ENCODE data around the gene TTC7B. TPM values are rescaled to one million over a fixed set of nuclear protein-coding genes. Genes with fewer than 3 reads are reported as not detected.

TTC7B gene
- total and polyA plus RNA-seq, 2 of the 13 experiments (the other 11 are each of a cell fraction or from before 2014, with no cell fraction given), result 1.3 to 3.2 TPM

- no peak for TF ChIP-seq ZEB1 (IDR thresholded peaks at IDR 0.05; ENCODE audit: insufficient replicate concordance, low read depth)
- peak; percentile 31 for TF ChIP-seq ZFY (CRISPR knock-in tag; IDR thresholded peaks at IDR 0.05)
- TF ChIP-seq ZMYM3 (CRISPR knock-in tag; IDR thresholded peaks at IDR 0.05), result peak; percentile 67
- TF ChIP-seq PHF21A (CRISPR knock-in tag; IDR thresholded peaks at IDR 0.05), result peak; percentile 31; the same call in 1 of the 2 replicates
- no peak for TF ChIP-seq ZZZ3 (CRISPR knock-in tag; IDR thresholded peaks at IDR 0.05; ENCODE audit: borderline replicate concordance)
- no peak for TF ChIP-seq SOX13 (IDR thresholded peaks at IDR 0.05)
- 0 out of 4 replicates have a peak, but pooled peaks of 1 of the 2 experiments have one; percentile 9 for TF ChIP-seq SOX13 (CRISPR knock-in tag; conservative IDR thresholded peaks at IDR 0.05 in 1 of 2, IDR thresholded peaks at IDR 0.05 in 1 of 2)
- no peak for TF ChIP-seq ZSCAN29 (CRISPR knock-in tag; conservative IDR thresholded peaks at IDR 0.05)
- 0 out of 2 replicates have a peak, but pooled peaks have one; percentile 20 for TF ChIP-seq KDM5B (CRISPR knock-in tag; IDR thresholded peaks at IDR 0.05; ENCODE audit: borderline replicate concordance)
- no peak for TF ChIP-seq ZNF34 (CRISPR knock-in tag; IDR thresholded peaks at IDR 0.05; ENCODE audit: borderline replicate concordance)
- TF ChIP-seq ZNF207 (IDR thresholded peaks at IDR 0.05; ENCODE audit: borderline replicate concordance), result no peak
- TF ChIP-seq ZSCAN9 (CRISPR knock-in tag; IDR thresholded peaks at IDR 0.05; ENCODE audit: borderline replicate concordance), result no peak
- TF ChIP-seq, protein P1, sequence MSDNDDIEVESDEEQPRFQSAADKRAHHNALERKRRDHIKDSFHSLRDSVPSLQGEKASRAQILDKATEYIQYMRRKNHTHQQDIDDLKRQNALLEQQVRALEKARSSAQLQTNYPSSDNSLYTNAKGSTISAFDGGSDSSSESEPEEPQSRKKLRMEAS (IDR thresholded peaks at IDR 0.05), result peak; percentile 42; the same call in 1 of the 2 replicates
- peak; percentile 44; the same call in 1 of the 2 replicates for TF ChIP-seq HNF4A (CRISPR knock-in tag; IDR thresholded peaks at IDR 0.05)
- TF ChIP-seq ZBTB42 (CRISPR knock-in tag; IDR thresholded peaks at IDR 0.05), result 0 out of 2 replicates have a peak, but pooled peaks have one; percentile 10
- no peak for TF ChIP-seq MXD4 (CRISPR knock-in tag; IDR thresholded peaks at IDR 0.05)
- 0 out of 2 replicates have a peak, but pooled peaks have one; percentile 37 for TF ChIP-seq ZNF501 (CRISPR knock-in tag; IDR thresholded peaks at IDR 0.05)
- peak; percentile 39; the same call in 1 of the 2 replicates for TF ChIP-seq RARA (CRISPR knock-in tag; IDR thresholded peaks at IDR 0.05)
- no peak for TF ChIP-seq MED13 (CRISPR knock-in tag; IDR thresholded peaks at IDR 0.05)
- TF ChIP-seq, protein P2, sequence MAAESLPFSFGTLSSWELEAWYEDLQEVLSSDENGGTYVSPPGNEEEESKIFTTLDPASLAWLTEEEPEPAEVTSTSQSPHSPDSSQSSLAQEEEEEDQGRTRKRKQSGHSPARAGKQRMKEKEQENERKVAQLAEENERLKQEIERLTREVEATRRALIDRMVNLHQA (CRISPR knock-in tag; IDR thresholded peaks at IDR 0.05), result no peak
- TF ChIP-seq NCOA2 (CRISPR knock-in tag; IDR thresholded peaks at IDR 0.05), result 0 out of 2 replicates have a peak, but pooled peaks have one; percentile 16
- peak; percentile 38; the same call in 1 of the 2 replicates for TF ChIP-seq TARDBP (CRISPR knock-in tag; IDR thresholded peaks at IDR 0.05)
- TF ChIP-seq, protein P3, sequence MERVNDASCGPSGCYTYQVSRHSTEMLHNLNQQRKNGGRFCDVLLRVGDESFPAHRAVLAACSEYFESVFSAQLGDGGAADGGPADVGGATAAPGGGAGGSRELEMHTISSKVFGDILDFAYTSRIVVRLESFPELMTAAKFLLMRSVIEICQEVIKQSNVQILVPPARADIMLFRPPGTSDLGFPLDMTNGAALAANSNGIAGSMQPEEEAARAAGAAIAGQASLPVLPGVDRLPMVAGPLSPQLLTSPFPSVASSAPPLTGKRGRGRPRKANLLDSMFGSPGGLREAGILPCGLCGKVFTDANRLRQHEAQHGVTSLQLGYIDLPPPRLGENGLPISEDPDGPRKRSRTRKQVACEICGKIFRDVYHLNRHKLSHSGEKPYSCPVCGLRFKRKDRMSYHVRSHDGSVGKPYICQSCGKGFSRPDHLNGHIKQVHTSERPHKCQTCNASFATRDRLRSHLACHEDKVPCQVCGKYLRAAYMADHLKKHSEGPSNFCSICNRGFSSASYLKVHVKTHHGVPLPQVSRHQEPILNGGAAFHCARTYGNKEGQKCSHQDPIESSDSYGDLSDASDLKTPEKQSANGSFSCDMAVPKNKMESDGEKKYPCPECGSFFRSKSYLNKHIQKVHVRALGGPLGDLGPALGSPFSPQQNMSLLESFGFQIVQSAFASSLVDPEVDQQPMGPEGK (CRISPR knock-in tag; IDR thresholded peaks at IDR 0.05), result peak; percentile 96
- TF ChIP-seq ZNF891 (CRISPR knock-in tag; IDR thresholded peaks at IDR 0.05), result no peak
- no peak for TF ChIP-seq LBX2 (CRISPR knock-in tag; IDR thresholded peaks at IDR 0.05; ENCODE audit: borderline replicate concordance)
- TF ChIP-seq HMG20A (CRISPR knock-in tag; IDR thresholded peaks at IDR 0.05; ENCODE audit: borderline replicate concordance), result peak; percentile 41; the same call in 1 of the 2 replicates
- peak; percentile 18; the same call in 1 of the 2 replicates for TF ChIP-seq ZNF503 (CRISPR knock-in tag; IDR thresholded peaks at IDR 0.05)
These were observed 303.8 kb downstream of the TTC7B start (continued) for GRCh38 chr14:90512329-90512991.
